ENCODE measurements around the gene ABCC2.

DNA sequence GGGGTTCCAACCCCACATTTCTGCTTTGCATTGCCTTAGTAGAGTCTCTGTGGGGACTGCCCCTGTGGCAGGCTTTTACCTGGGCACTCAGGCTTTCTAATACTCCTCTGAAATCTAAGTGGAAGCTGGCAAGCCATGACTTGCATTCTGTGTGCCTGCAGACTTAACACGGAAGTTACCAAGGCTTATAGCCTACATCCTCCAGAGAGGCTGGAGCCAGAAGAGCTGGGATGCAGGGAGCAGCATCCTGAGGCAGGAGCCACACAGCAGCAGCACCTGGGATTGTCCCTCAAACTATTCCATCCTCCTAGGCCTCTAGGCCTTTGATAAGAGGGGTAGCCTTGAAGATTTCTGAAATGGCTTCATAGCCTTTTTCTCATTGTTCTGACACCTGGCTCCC is 22.1 kb upstream of the ABCC2 start:
- TF ChIP-seq, protein P1, sequence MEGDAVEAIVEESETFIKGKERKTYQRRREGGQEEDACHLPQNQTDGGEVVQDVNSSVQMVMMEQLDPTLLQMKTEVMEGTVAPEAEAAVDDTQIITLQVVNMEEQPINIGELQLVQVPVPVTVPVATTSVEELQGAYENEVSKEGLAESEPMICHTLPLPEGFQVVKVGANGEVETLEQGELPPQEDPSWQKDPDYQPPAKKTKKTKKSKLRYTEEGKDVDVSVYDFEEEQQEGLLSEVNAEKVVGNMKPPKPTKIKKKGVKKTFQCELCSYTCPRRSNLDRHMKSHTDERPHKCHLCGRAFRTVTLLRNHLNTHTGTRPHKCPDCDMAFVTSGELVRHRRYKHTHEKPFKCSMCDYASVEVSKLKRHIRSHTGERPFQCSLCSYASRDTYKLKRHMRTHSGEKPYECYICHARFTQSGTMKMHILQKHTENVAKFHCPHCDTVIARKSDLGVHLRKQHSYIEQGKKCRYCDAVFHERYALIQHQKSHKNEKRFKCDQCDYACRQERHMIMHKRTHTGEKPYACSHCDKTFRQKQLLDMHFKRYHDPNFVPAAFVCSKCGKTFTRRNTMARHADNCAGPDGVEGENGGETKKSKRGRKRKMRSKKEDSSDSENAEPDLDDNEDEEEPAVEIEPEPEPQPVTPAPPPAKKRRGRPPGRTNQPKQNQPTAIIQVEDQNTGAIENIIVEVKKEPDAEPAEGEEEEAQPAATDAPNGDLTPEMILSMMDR (conservative IDR thresholded peaks at IDR 0.05; ENCODE audit: low read length), result no peak
- no peak for TF ChIP-seq EZH2phosphoT487 (IDR thresholded peaks at IDR 0.05; ENCODE audit: borderline replicate concordance, low read depth, low read length)

Data from OCI-LY7 (cell line).